Measurements from ENCODE around the gene C10orf67.

DNA sequence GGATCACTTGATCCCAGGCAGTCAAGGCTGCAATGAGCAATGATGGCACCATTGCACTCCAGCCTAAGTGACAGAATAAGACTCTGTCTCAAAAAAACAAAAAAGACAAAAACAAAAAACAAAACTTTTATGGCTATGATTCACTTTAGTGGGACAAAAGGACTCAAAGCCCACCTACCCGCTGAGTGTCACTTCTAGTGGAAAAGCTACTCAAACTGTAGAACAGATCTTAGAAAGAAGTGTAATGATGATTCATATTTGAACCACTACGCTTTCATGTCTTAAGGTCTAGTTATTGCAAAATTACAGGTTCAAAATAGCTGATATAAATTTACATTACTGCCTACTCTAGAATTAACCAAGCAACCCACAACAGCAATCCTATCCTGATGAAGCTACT is 47.2 kb upstream of the C10orf67 start:
- no peak for TF ChIP-seq CTCF (conservative IDR thresholded peaks at IDR 0.05 in 1 of 2, IDR thresholded peaks at IDR 0.05 in 1 of 2; ENCODE audit: extremely low read depth in 1 of 2, insufficient read depth in 1 of 2, low read depth in 1 of 2, low read length in 2 of 2)
- no peak for TF ChIP-seq EZH2 (IDR thresholded peaks at IDR 0.05; ENCODE audit: borderline replicate concordance, low read length)

Measured in mammary epithelial cell (primary cell).